GM19467 (cell line): ENCODE data around the gene DLGAP3.

Experiments
- ATAC-seq: cut with Tn5 transposase; IDR thresholded peaks from one replicate; pipeline ENCODE4 v1.9.1; 2021; ENCODE audit warnings: mild to moderate bottlenecking, moderate library complexity; ENCODE audit not compliant: unreplicated experiment

DLGAP3 gene

DNA sequence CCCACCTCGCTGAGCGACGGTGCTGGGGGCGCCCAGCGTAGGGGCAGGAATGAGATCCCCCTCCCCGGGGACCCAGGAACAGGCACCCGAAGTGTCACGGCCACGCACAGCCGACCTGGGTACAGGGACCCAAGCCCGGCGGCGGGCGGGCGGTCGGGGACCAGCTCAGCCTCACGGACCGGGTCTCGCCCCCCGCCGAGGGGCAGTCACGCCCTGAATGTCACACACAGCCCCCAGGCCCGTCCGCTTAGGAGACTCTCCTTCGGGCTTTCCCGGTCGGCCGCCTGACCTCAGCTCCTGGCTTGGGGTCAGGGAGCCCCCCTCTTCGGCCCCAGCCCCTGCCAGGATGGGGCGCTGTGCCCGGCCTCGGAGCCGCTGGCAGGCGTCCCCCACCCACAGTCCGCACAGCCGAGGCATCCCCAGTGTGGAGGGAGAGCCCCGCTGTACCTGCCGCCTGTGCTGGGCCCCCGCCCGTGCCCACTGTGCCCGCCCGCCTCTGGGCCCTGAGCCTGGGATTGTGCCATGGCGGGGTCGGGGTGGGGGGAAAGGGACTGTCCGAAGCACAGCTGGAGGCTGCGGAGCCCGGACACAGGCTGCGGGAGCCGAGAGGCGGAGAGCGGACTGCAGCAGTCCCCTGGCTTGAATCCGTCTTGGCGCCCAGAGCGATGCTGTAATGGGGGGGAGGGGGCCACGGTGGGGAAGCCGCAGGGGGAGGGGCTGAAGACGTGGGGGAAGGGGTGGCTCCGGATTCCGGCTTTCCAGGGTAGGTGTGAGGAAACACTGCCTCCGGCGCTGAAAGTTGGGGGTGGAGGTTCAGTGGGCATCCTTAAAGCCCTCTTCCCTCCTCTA is 627 bp upstream of the DLGAP3 start:
- ATAC-seq: no peak

DNA sequence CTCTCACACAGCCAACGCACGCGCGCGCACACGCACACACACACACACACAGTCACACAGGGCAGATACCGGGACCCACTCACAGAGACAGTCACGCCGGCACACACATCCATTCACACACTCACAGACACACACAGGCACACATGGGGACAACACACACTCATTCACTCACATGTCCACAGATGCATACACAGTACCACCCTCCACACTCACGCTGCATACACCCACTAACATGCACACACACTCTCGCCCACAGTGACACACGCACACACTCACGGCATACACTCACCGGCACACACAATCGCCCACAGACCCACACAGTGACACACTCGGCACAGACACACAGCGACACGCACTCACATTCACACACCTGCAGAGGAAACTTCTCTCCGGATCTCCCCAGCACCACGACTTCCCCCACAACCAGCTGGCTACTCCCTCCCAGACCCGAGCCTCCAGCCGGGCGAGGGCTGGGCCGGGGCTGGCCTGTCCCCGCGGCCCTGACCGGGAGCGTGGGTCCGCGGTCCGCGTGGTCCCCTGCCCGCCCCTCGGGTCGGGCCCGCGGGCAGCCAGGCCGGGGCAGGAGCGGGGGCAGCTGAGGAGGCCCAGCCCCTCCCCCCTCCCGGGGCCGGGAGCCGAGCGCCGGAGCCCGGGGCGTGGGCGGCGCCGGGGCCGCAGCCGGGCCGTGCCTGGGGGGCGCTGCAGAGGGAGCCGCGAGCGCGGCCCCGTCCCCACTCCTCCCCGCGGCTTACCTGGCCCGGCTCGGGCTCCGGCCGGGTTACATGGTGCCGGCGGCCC is 552 bp downstream of the DLGAP3 start:
- no peak for ATAC-seq

DNA sequence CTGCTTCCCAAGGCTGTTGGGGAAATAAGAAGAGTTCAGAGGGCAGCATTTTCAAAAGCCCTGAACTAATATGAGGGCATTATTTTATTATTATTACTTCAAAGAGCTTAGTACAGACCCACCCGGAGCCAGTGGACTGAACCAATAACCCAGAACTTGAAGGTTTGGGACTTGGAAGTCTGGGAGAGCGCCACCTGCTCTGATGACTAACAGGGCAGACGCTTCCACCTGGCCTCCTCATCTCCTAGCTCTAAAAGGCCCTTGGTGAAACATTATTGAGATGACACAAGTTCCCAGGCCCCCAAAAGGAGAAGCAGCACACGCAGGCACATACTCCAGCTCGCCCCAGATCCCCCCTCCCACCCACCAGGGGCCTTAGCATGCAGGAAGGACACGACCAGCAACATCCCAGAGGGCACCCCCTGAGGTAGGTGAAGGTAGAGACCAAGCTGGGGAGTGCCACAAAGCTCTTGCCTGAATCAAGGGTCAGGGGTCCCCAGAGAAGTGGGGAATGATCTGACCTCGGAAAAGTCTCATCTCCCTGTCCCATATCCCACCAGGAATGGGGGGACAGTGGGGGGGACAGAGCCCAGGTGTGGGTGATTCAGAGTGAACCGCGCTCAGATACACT is 1.3 kb downstream of the DLGAP3 start:
- no peak for ATAC-seq

GRCh38 chr1:34927316-34927715 is 2.1 kb downstream of the DLGAP3 start:
- no peak for ATAC-seq

- no peak for ATAC-seq
Observed at GRCh38 chr1:34926894-34927293, 2.6 kb downstream of the DLGAP3 start.

- no peak for ATAC-seq
Observed at GRCh38 chr1:34926156-34926555, 3.3 kb downstream of the DLGAP3 start.

DNA sequence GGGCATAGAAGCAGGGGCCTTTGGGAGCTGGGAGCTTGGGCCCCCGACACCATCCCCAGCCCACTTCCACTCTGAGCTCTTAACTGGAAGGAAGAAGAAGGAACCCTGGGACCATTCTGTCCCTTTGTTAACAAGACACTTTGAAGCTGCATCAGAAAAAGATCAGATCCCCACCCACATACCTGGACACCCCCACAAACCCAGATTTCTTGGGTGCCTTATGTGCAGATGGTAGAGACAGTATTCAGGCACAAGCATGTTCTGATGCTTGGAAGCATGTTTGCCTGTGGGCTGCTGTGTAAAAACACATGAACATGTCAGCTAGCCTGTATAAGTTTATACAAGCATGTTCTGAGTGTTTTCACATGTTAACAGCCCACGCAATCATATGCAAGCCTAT is 3.7 kb downstream of the DLGAP3 start:
- ATAC-seq: no peak

- no peak for ATAC-seq
Observed at GRCh38 chr1:34924759-34925555, 4.5 kb downstream of the DLGAP3 start.

GRCh38 chr1:34923490-34923889 is 6.0 kb downstream of the DLGAP3 start:
- ATAC-seq: no peak

- ATAC-seq: no peak
Observed at GRCh38 chr1:34918977-34919561, 10.4 kb downstream of the DLGAP3 start.

GRCh38 chr1:34918386-34918976 is 11.0 kb downstream of the DLGAP3 start:
- no peak for ATAC-seq

GRCh38 chr1:34917017-34917416 is 12.4 kb downstream of the DLGAP3 start:
- no peak for ATAC-seq

GRCh38 chr1:34916104-34916503 is 13.3 kb downstream of the DLGAP3 start:
- ATAC-seq: no peak

DNA sequence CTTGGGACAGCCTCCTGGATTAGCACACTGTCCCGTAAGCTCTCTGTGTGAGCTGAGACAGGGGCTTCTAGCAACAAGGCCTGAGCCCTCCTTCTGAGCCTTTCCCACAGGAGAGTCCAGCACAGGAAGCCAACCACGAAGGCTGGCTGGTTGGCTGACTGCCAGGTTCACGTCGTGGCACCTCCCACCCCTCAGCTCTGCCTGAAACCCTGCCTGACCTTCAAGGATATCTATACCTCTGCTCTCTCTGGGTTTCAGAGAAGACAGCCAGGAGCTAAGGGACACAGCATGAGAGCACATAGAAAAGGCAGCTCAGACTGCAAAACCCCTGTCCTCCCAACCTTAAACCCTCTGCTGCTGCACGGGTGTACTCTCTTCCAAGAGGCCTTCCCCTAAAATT is 13.9 kb downstream of the DLGAP3 start:
- no peak for ATAC-seq

DNA sequence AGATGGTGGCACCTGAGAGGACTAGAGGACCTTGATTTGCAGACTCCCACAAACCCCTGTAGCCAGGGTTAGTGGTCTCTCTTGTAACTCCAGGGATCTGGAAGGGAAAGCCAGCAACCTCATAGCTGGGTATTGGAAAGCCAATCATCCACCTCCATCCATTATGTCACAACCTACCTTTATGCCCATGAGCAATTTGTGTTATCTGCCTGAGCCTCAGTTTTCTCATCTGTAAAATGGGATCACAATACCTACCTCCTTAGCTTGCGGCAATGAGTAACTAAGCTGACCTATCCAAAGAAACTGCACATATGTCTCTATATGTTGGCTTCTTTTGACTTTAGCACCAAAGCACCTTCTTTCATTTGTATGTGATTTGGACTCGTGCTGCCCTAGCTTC is 14.5 kb downstream of the DLGAP3 start:
- no peak for ATAC-seq

DNA sequence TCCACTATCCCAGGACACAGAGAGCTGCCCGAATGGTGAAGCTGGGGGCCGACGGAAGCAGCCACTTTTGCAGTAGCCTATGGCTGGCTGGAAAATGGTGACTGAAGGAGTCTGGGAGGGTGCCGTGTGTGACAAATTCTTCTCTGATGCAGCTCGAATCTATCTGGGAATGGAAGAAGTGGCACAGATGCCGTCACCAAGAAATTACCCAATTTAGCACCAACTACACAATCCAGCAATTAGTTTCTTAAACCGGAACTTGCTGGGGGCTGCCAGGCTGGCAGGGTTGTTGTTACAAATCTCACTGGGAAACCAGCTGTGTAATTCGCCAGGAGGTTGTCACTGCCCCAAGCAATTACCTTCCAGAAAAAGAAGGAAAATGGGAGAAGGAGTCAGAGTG is 18.0 kb downstream of the DLGAP3 start:
- no peak for ATAC-seq

GRCh38 chr1:34910425-34910824 is 19.0 kb downstream of the DLGAP3 start:
- ATAC-seq: no peak

- no peak for ATAC-seq
Observed at GRCh38 chr1:34908369-34908768, 21.1 kb downstream of the DLGAP3 start.

DNA sequence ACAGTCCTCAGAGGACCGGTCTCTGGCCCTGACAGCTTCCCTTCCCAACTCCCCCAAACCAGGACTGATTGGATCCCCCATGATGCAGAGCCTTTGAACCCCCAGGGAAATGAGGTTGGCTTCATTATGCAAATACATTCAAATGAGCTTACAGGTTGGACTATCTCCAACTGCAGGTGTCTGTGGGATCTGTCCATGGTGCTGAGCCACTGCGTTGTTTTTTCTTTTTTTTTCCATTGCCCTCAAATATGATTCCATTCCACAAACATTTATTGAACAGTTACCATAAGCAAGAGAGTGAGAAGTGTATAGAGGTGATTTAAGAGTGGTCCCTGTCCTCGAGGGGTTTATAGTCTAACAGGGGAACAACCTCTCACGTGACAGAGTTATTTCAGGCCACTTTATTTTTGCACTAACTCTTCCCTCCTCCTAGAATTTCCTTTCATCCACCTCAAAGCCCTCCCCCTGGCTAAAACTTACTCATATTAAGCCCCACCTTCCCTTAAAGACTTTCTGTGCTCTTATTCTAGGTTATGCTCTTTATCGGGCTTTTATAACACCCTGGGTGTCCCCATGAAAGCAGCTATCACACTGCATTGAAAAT is 21.9 kb downstream of the DLGAP3 start:
- no peak for ATAC-seq

GRCh38 chr1:34906756-34907155 is 22.7 kb downstream of the DLGAP3 start:
- ATAC-seq: no peak
